ENCODE data around the gene HCN3.

DNA sequence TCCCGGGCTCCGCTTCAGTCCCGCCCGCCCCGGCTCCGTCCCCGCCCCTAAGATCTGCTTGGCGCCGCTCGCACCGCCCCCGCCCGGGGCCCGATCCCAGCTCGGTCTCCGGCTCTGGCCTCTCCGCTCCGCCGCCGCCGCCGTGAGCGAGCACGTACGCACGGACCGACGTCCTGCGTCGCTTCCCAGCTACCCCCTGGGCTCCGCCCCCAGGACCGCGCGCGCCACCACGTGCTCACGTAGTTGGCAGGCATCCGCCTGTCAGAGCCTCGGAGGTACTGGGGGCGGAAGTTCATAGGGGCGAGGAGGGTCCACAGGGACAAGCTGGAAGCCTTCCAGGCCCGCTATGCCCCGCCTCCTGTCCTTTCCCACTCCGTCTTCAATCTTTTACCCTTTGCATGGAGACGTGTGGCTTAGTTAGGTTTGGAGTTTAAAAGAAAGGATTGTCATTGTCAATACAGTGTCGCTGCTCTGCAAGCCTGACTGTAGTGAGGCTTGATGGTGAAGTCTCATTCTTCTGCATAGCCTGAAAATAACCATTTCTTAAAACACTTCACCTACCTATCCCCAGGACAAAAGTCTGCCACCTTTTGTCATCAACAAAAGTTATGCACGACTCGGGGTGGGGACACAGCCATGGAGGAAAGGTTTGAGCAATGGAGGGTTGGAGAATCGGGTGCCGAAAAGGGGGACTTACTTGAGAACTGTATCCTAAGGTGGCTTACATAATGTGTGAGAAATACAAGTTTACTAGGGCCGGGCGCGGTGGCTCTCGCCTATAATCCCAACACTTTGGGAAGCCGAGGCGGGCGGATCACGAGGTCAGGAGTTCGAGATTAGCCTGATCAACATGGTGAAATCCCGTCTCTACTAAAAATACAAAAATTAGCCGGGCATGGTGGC, 3.7 kb upstream of the HCN3 start, which contains the start of gene CLK2:
- no peak for TF ChIP-seq EZH2 (IDR thresholded peaks at IDR 0.05; ENCODE audit: low read depth)
- no peak for TF ChIP-seq CTCF (conservative IDR thresholded peaks at IDR 0.05)

All from PC-9 (cell line).